Fibroblast of skin of left biceps (primary cell): Measurements from ENCODE around the gene RAB2B.
"Not testable (repeated sequence)": the region's sequence is repeated elsewhere in the genome, so short reads cannot be mapped to it uniquely, and the experiment has no call there.

Experiments used
- DNase-seq, 2 experiments: peaks; one replicate each; pipeline ENCODE4 v3.0.0-alpha.2; 2013; ENCODE audit warnings: low read depth in 2 of 2

Gene RAB2B

DNA sequence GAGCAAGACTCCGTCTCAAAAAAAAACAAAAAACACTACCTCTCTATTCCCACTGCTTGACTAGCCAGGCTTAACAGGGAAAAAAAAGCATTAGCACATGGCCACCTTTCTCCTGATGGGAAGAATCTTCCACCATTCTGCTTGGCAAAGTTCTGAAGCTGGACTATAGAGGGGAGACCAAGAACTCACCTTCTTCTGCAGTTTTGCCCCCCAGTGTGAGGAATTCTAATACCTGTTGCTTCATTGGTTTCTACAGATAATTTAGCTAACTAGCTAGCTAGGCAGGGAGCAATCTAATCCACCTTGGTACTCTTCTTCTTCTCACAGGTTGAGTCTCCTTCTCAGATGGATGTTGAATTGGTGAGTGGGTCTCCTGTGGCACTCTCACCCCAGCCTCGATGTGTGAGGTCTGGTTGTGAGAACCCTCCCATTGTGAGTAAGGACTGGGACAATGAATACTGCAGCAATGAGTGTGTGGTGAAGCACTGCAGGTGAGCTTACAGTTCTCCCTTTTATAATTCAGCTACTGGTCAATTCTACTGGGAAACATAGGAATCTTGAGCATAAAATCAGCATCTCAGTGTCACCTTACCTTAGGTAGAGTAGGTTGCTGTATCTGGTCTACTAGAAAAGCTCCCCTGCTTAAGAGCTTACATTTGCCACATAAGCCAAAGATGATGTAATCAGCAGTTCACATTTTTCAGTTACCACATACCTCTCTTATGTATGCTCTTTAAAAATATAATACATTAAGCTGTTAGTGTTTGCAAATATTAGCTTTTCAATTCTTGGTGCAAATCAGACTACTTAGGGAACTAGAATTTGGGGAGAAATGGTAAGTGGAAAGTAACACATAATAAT, 18.4 kb upstream of the RAB2B start:
- DNase-seq, result no peak

DNA sequence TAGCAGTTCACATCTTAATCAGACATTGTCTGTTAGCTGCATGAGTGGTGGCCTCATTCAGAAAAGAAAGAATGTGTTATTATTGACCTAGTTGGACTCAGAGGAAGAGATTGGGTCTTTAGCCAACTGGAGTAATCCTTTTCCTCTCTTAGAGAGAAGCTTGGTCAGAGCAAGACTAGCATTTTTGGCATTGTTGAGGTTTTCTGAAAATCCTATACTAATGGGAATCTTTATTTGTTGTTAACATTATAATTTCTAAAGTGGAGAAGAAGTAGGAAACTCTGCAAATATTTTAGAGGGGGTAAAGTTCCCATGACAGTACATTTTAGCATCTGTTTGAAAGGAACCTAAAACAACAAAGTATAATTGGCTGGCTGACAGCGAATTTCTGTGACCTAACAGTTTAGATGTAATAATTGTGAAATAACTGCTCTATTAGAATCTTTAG, 9.9 kb upstream of the RAB2B start:
- peak; percentile 63 to 65 for DNase-seq

DNA sequence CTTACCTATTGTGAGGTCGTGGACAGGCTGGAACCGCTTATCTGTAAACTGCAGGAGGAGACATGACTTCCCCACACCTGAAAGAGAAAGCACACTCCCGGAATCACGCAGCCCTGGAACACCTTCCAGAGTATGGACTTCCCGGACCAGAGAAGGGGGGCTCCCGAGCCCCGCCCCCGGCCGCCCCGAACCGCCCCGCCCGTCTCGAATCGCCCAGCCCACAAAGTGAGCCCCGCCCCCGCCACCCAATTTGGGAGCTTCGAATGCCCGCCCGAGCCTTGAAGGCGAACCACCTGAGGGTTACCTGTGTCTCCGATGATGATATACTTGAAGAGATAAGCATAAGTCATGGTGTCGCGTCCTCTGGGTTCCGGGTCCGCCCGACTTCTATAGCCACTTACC, 235 bp downstream of the RAB2B start:
- no peak for DNase-seq

DNA sequence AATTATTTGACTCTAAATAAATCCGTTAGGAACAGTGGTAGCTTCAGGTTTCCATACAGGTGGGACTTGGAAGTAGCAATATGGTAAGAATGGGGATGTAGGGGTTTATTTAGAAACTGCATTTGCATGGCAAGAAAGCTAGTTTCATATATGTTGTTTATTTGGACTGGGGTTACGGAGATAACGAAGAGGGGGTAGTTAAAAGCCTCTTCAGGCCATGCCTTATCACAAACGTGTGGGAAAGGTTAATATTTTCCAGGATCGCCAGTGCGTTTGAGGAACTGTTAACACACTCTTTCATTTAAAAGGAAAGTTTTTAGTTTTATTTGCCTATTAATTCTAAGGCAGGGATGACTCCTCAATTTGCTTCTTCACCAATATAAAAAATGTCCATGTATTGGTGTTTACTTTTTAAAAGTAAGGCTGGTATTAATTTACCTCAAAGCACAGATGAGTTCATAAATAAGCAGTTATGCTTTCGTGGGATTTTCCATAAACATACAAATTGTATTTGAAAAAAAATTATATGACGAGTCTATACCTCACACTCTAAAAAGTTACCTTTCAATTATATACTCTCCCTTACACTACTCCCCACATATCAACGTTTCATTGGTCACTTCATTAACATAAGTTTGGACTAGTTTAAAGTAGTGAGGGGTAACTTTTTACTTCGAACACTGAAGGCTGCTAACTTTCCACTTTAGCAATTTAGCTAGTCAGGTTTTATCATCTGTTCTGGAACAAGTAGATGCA, 814 bp downstream of the RAB2B start:
- no peak for DNase-seq

DNA sequence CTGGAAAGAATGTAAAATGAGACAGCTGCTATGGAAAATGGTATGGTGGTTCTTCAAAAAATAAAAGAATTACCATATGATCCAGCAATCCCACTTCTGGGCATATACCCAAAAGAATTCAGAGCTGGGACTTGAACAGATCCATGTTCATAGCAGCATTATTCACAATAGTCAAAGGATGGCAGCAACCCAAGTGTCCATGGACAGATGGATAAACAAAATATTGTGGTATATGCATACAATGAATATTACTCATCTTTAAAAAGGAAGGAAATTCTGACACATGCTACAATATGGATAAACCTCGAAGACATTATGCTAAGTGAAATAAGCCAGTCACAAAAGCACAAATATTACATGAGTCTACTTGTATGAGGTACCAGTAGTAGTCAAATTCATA, 9.1 kb downstream of the RAB2B start:
- DNase-seq, result peak; percentile 96 to 97

DNA sequence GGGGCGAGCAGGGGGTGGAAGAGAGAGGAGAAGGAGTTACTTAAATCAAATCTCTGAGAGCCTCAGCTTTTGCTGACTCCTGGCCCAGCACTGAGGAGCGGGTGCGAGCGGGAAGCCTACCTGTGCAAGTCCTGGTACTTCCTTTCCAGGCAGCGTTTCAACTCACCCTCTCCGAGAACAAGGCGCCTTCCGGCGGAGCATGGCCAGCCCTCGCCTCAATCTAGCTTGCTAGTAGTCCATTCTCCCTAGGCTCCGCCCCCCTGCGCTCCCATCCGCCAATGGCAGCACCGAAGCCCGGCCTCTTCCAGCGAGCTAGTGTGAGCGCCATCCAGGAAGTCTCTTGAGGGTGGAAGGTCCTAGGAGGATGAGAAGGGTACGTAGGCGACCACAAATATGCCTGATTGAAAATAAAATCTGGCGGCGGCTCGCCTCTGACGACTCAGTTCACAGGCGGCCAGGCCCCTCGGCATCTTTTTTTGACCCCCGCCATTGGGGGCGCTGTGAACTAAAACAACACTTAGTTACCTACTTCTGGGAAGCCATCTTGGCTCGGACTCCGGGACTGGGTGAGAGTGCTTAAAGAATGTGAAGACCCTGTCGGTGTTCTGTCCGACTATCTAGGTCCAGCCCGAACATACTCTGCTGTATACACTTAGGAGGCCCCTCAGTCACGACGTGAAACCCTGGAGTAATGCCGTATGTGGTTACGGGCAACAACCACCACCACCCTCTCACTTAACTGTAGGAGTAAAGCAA, 20.7 kb downstream of the RAB2B start, which contains the start of gene CHD8:
Gene CHD8 (minus strand): TSS at position 212 of the 756 bp plus-strand sequence. CDS start 24,480 bp downstream, outside the sequence.
- peak; percentile 99 to 100 for DNase-seq

DNA sequence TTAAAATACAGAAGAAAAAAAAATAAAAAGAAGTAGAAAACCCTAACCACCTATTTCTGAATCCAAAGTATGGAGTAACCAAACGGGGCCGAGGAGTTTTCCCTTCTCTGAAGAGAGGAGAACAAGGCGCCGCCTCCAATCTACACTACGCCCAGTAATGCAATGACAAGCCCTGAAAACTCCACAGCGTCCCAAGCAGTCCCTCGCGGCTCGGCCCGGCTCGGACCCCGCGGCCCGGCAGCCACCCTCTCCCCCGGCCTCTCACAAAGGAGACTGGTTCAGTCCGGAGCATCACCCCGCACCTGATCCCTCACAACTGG, 21.2 kb downstream of the RAB2B start:
- no peak for DNase-seq

DNA sequence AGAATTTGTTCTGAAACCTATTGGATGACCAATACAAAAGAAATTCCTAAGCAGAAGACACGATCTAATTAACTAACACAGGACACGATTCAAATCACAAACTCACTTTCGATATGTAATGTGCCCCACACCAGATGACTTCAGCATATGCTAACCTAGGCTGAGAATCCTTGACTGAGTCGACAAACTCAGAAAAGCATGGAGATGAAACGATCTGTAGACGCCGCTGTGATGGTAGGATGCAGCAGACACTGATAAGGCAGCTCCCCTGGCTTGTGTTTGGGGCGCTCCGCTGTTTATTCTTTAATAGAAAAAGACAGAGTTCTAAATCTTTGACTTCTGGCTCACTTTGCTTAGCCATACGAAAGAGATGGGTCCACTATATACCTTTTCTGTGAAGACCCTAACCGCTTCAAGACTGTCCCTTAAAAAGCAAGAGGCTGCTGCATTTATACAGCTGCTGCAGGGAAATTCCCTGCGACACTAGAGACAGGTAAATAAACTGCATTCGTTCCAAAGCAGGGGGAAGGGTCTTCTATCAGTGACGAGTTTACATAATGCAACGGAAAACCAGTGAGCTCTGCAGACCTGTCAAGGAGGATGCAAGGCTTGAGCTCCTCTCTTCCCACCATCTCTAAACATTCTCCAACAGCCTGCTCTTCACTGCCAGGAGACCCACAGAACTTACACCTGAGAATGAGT, 21.8 kb downstream of the RAB2B start:
- DNase-seq, result no peak

DNA sequence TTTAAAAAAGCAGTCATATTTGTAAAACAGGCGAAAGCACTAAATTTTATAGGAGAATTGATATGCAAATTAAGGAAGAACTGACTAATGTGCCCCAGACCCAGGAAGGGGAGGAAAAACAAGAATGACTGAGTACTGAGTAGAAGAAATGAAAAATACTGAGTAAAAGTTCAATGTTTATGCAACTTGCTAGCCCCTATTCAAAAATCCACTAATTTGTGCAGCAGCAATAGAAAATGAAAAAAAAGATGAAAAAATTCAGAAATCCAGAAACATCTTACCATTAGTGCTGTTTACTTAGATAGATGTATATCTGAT, 26.9 kb downstream of the RAB2B start:
- DNase-seq, result no peak

- not testable (repeated sequence) for DNase-seq
Measured at GRCh38 chr14:21442657-21443056, 34.1 kb downstream of the RAB2B start.

GRCh38 chr14:21440859-21441258, 35.9 kb downstream of the RAB2B start:
- DNase-seq, result no peak

- DNase-seq, result peak; percentile 99
Measured at GRCh38 chr14:21437063-21437901, 39.5 kb downstream of the RAB2B start.

- no peak for DNase-seq
Measured at GRCh38 chr14:21436567-21437062, 40.1 kb downstream of the RAB2B start.

DNA sequence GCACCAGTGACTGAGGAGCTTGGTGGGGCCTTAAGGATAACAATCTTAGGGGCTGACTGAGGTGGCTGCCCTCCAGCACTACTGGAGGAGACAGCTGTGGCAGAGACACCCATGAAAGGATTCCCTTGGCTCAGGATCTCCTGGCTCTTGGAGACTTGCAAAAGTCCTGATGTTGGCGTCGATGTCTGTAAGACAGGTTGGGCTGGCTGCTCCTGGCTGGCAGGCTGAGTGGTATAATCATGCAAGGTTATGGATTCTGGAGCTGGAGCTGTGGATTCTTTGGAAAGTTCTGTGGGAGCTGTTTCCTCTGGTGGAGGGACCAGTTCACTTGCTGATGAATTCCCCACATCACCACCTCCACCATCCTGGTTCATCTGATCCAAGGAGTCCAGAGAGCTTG, 45.6 kb downstream of the RAB2B start:
- no peak for DNase-seq

GRCh38 chr14:21428930-21429329, 47.8 kb downstream of the RAB2B start:
- no peak for DNase-seq

- no peak for DNase-seq
Measured at GRCh38 chr14:21426692-21427091, 50.1 kb downstream of the RAB2B start.

DNA sequence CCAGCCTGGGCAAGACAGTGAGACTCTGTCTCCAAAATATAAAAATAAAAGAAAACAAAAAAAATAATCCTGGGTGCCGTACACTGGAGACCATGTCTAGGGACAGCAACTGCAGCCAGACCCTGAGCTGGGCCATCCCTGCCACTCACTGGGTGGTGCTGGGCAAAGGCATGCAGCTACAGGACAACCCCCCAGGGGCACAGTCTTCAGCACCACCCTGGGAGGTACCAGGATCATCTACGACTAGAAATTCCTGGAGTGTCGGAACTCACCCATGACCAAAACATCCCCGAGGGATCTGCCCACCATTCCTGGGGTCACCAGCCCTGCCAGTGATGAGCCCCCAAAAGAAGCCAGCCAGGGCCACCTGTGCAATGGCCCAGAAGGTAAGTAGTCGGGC, 57.2 kb downstream of the RAB2B start:
- DNase-seq, result no peak

DNA sequence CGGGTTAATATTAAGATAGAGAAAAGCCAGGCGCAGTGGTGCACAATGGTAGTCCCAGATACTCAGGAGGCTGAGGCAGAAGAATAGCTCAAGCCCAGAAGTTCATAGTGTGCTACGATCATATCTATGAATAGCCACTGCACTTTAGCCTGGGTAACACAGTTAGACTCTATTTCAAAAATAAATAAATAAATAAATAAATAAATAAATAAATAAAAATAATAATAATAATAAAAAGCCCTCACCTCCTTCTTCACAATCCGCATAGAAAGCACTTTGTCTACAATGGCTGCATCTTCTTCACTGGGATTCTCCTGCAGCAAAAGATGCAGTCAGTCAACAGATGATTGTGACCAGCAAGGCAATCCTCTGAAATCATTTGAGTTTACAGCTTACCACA, 61.4 kb downstream of the RAB2B start:
- DNase-seq, result no peak

- DNase-seq, result no peak
Measured at GRCh38 chr14:21414137-21414631, 62.6 kb downstream of the RAB2B start.
